Ascending aorta (tissue), 2 donors: ENCODE measurements around the gene BTG2. TPM values are rescaled to one million over a fixed set of nuclear protein-coding genes. Genes with fewer than 3 reads are reported as not detected.

ENCODE experiments used
- DNase-seq, 2 donors: peaks; one replicate each; pipeline ENCODE4 v3.0.0-alpha.2; 2019; ENCODE audit warnings: low spot score in 2 of 2
- H3K27ac ChIP-seq, 2 donors: fragments of 200-600 bp; sonication (generic); one replicate each; pipeline ENCODE4 v1.5.1; 2016 to 2017; ENCODE audit warnings: mild to moderate bottlenecking in 1 of 2
- H3K27me3 ChIP-seq: fragments of 200-600 bp; sonication (generic); one replicate; pipeline ENCODE4 v1.5.1; 2017
- H3K36me3 ChIP-seq, 2 donors: fragments of 200-600 bp; sonication (generic); one replicate each; pipeline ENCODE4 v1.5.1; 2016
- H3K4me1 ChIP-seq, 2 donors: fragments of 200-600 bp; sonication (generic); one replicate each; pipeline ENCODE4 v1.5.1; 2016 to 2017; ENCODE audit warnings: mild to moderate bottlenecking in 1 of 2
- H3K4me3 ChIP-seq, 2 donors: fragments of 200-600 bp; sonication (generic); one replicate each; pipeline ENCODE4 v1.5.1; 2016 to 2017; ENCODE audit warnings: mild to moderate bottlenecking in 1 of 2
- H3K9me3 ChIP-seq, 2 donors: fragments of 200-600 bp; sonication (generic); one replicate each; pipeline ENCODE4 v1.5.1; 2016
- intact Hi-C: fragments of 100-400 bp; cut with DNase I; formaldehyde crosslinking; loops from one replicate; pipeline ENCODE4 v1.15.1; 2023
- total RNA-seq: library from RNA; depleted of rRNA; stranded (reverse); fragments of >200 nt; gene quantifications from one replicate; pipeline ENCODE4 v1.1.0, GENCODE V29; 2016
- TF ChIP-seq, protein P1 (sequence below), 3 experiments: fragments of 200-600 bp in 2 of 3; fragments of 450-650 bp in 1 of 3; sonication (generic) in 2 of 3; IDR thresholded peaks; one replicate each; pipeline ENCODE4 v1.5.1; 2016 to 2019; ENCODE audit warnings: antibody characterized with exemption in 3 of 3, mild to moderate bottlenecking in 1 of 3, moderate library complexity in 1 of 3

Gene BTG2
- total RNA-seq, 1 donor from 2014 or later = 219 TPM

DNA sequence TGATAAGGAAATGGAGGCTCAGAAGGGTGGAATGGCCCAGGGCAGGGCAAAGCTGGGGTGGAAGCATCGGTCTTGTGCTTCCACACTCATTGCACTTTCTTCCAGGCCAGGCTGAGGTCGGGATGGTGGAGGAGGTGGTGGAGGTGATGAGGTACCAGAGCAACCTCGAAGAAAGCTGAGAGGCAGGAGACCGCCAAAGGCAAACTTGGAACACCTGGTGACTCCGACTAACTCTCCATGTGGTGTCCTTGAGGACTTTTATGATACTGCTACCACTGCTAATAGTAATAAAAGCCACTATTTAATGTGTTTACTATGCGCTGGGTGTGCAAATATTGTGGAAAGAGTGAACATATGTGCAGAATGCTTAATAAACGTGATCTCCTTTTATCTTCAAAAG is 16.9 kb upstream of the BTG2 start:
- Histone ChIP-seq H3K9me3 (no peaks in the 10 kb centered on the region), H3K27ac (peak overlapping the region; percentile 88 to 93), H3K4me3 (no peak overlapping the region), H3K36me3 (no peaks in the 10 kb centered on the region), H3K4me1 (peaks cover 14 to 33% of the 10 kb centered on the region in 2 donors), H3K27me3 (no peaks in the 10 kb centered on the region)
- intact Hi-C loops = no loop called here
- TF ChIP-seq, protein P1, sequence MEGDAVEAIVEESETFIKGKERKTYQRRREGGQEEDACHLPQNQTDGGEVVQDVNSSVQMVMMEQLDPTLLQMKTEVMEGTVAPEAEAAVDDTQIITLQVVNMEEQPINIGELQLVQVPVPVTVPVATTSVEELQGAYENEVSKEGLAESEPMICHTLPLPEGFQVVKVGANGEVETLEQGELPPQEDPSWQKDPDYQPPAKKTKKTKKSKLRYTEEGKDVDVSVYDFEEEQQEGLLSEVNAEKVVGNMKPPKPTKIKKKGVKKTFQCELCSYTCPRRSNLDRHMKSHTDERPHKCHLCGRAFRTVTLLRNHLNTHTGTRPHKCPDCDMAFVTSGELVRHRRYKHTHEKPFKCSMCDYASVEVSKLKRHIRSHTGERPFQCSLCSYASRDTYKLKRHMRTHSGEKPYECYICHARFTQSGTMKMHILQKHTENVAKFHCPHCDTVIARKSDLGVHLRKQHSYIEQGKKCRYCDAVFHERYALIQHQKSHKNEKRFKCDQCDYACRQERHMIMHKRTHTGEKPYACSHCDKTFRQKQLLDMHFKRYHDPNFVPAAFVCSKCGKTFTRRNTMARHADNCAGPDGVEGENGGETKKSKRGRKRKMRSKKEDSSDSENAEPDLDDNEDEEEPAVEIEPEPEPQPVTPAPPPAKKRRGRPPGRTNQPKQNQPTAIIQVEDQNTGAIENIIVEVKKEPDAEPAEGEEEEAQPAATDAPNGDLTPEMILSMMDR (IDR thresholded peaks at IDR 0.05) = no peak
- DNase-seq = no peak

DNA sequence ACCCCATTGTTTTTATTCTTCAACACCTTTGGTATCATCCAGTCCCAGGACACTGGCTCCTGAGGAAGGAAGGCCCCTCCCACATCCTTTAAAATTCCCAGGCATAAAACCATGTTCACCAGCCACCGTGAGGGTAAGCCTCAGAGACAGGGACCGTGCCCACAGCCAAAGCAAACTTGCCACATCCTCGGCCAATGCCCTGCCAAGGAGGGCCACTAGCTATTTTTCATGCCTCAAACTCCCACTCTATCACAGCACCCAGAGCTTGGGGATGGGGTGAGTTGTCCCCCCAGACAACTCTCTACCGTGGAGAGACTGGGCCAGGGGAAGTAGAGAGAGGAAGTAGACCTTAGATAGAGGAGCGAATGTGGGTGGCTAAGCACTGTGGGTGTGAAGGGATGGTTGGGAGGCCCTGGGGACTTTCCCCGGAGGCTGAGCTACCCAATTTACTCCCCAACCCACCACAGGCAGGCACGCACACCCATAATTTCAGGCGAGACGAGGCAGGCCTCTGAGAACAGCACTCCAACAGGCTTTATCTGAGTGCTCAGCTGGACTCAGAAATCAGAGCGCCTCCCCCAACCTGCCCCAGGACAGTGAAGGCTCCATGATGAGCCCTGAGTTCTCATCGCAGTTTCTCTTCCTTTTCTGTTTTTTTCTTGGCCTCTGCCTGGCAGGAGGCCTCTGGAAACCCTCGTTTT is 15.9 kb upstream of the BTG2 start:
- no peak for DNase-seq
- peak overlapping the region; percentile 37 to 44 for H3K4me3 ChIP-seq
- H3K36me3 ChIP-seq = no peaks in the 10 kb centered on the region
- intact Hi-C loops = no loop called here
- H3K9me3 ChIP-seq = no peaks in the 10 kb centered on the region
- TF ChIP-seq, protein P1 (IDR thresholded peaks at IDR 0.05) = no peak
- H3K27me3 ChIP-seq = no peaks in the 10 kb centered on the region
- H3K4me1 ChIP-seq = peaks cover 14 to 33% of the 10 kb centered on the region in 2 donors
- peak overlapping the region; percentile 88 to 93 for H3K27ac ChIP-seq

DNA sequence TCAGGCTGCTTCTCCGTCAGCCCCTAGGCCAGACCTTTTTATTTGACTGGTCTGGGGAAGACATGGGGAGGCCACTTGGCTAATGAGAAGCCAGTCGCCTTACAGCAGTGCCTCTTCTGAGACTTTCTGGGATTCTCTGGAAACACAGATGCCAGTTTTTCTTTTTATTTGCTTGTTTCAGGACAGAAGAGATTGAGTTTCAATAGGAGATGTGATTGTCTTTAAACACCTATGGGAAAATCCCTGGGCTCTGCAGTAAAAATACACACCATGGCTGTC is 15.4 kb upstream of the BTG2 start:
- no peaks in the 10 kb centered on the region for H3K9me3 ChIP-seq
- peak overlapping the region; percentile 37 to 44 for H3K4me3 ChIP-seq
- intact Hi-C loops = loop anchor here (1.0 to 5.0 kb wide), 4 partner anchors 12 to 177 kb away; partner anchors contain the start of gene BTG2
- peaks cover 14 to 33% of the 10 kb centered on the region in 2 donors for H3K4me1 ChIP-seq
- TF ChIP-seq, protein P1 (IDR thresholded peaks at IDR 0.05) = no peak
- H3K27ac ChIP-seq = peak overlapping the region; percentile 88 to 93
- no peaks in the 10 kb centered on the region for H3K36me3 ChIP-seq
- H3K27me3 ChIP-seq = no peaks in the 10 kb centered on the region
- no peak for DNase-seq

DNA sequence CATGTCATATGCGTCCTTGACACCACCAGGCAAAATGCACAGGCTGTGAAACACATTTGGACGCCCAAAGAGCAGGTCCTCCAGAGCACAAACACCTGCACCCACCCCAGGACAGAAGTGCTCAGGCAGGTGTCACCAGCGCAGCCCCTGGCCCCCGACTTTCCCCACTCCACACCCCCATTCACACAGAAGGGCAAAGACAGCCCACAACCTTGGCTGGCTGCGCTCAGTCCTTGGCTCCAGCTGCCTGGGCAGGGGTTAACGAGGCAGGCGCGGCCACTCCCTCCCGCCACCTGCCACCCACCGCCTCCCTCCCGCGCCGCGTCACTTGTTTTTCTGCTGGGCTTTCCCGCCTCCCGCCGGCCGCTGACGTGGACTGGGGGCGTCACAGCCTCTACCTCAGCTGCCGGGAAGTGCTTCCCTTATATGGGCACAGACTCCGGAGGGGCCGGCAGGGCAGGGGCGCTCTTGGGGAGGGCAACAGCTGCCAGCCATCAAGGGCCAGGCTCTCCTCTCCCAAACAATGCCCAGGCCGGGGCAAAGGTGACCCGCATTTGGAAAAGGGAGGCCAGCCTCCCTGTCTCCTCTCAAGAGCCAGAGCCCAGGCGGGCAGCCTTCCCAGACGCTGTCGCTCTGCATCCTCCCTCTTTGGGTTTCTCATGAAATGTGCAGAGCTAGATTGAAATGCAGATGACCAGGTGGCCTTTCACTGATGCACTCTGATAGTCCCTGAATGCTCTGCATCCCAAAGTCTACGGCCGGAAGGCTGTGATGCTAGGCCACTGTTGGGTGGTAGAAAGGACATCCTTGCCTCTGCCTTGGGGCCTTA is 14.8 kb upstream of the BTG2 start:
- Histone ChIP-seq H3K4me3 (peak overlapping the region; percentile 37 to 44), H3K36me3 (no peaks in the 10 kb centered on the region), H3K27me3 (no peaks in the 10 kb centered on the region), H3K27ac (peak overlapping the region; percentile 88 to 93), H3K9me3 (no peaks in the 10 kb centered on the region), H3K4me1 (peaks cover 14 to 33% of the 10 kb centered on the region in 2 donors)
- intact Hi-C loops = loop anchor here (1.0 to 5.0 kb wide), 4 partner anchors 12 to 177 kb away; partner anchors contain the start of gene BTG2
- TF ChIP-seq, protein P1 (IDR thresholded peaks at IDR 0.05) = no peak
- DNase-seq = peak; percentile 88 to 99

DNA sequence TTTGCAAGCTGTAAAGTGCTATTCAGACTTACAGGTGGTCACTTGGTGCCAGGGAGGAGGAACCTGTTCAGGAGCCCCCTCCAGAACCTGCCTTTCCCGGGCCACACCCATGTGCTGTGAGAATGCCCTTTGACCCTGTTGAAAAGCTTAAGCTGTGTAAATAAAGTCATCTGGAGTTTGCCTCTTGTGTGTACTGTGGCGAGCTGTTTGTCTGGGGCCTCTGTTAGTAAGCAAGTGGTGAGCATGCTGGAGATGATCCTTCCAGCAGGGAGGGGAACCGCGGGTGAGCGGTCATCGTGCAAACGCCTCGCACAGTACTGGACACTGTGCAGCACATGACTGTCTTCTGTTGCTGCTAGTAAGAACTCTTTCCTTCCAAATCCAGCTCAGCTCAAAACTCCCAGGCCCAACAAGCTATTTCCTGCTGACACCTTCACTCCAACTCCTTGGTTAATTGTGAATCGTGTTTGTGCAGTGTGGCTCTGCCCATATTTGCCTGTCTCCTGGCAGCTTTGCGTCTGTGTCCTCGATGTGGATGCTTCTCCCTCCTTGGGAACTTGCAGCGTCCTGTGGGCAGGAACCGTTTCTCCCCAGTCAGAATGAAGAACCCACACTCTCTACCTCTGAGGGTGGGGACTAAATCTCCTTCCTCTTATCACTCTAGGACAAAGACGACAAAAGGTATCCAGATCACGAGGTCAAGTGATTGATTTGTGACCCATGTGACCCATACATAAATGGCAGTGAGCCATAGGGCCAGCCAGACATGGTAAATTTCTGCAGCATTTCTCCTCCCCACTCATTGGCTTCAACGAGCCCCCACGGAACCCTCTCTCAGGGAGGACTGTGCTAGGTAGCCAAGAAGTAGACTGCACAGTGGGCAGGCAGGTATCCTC is 13.9 kb upstream of the BTG2 start:
- Histone ChIP-seq H3K4me1 (peaks cover 12 to 26% of the 10 kb centered on the region in 2 donors), H3K36me3 (no peaks in the 10 kb centered on the region), H3K27ac (peak overlapping the region; percentile 88 to 93), H3K27me3 (no peaks in the 10 kb centered on the region), H3K4me3 (no peak overlapping the region), H3K9me3 (no peaks in the 10 kb centered on the region)
- intact Hi-C loops = loop anchor here (5.0 kb wide), 1 partner anchor 176 kb away; no protein-coding TSS in a partner anchor
- DNase-seq = no peak
- TF ChIP-seq, protein P1 (IDR thresholded peaks at IDR 0.05) = no peak
